HCT116 (cell line): ENCODE measurements around the gene SFXN2. TPM values are rescaled to one million over a fixed set of nuclear protein-coding genes. Genes with fewer than 3 reads are reported as not detected.

Source experiments
- ATAC-seq: fragments of 200-7000 bp; cut with Tn5 transposase; 2 replicates; pipeline ENCODE4 v1.9.1; 2020; ENCODE audit warnings: mild to moderate bottlenecking, moderate library complexity
- BruUV-seq: library from RNA; stranded (reverse); fragments of 400-500 nt; replicated peaks from 2 replicates; lab custom pipeline; 2021; lab: Mats Ljungman, UMichigan
- CTCF ChIA-PET: fragments of 300-600 bp; sonication (Branson Sonifier 250); formaldehyde crosslinking; loops from one replicate; lab custom pipeline; 2021; ENCODE audit warnings: antibody characterized with exemption; lab: Charles Lee
- POLR2A ChIA-PET: fragments of 300-600, 350-600 bp; sonication (Branson Sonifier 250); formaldehyde crosslinking; loops from one replicate; lab custom pipeline; 2021; ENCODE audit warnings: antibody characterized with exemption; lab: Charles Lee
- RAD21 ChIA-PET, 2 experiments: fragments of 300-600 bp; sonication (Branson Sonifier 250); formaldehyde crosslinking; loops; one replicate each; lab custom pipeline; 2023; ENCODE audit warnings: low total read pairs in 2 of 2; ENCODE audit not compliant: uncharacterized antibody in 2 of 2, unreplicated experiment in 2 of 2, low non-redundant PET in 1 of 2; lab: Charles Lee
- DNase-seq: peaks from one replicate; pipeline ENCODE4 v3.0.0-alpha.2; 2010; ENCODE audit warnings: low read depth, low spot score
- H2AFZ ChIP-seq: fragments of 200-600 bp; shearing (Covaris generic), sonication (generic); 2 replicates; pipeline ENCODE4 v1.6.1; 2017; ENCODE audit warnings: low read depth, mixed run types, mixed read lengths, antibody characterized with exemption, low read length; ENCODE audit not compliant: poor library complexity, severe bottlenecking
- H3K27ac ChIP-seq: 2 replicates; pipeline ENCODE4 v1.5.1; 2012; ENCODE audit warnings: low read depth, low read length
- H3K27me3 ChIP-seq: fragments of 200-600 bp; sonication (generic); 2 replicates; pipeline ENCODE4 v1.6.1; 2016; ENCODE audit warnings: mixed run types, low read length, mixed read lengths; ENCODE audit not compliant: insufficient read depth
- H3K36me3 ChIP-seq, 2 experiments: fragments of 200-500 bp in 1 of 2; fragments of 200-600 bp in 1 of 2; sonication (Bioruptor generic) in 1 of 2; sonication (generic) in 1 of 2; 2 replicates each; pipeline versions ENCODE4 v1.5.1 to v1.6.1; 2014 to 2016; ENCODE audit warnings: low read length in 2 of 2, inconsistent platforms in 1 of 2, mixed read lengths in 1 of 2, mixed run types in 1 of 2; ENCODE audit not compliant: insufficient read depth in 2 of 2, control insufficient read depth in 1 of 2
- H3K4me1 ChIP-seq, 2 experiments: fragments of 200-600 bp in 1 of 2; sonication (generic) in 1 of 2; 2 replicates each; pipeline versions ENCODE4 v1.5.1 to v1.6.1; 2012 to 2017; ENCODE audit warnings: low read length in 2 of 2, inconsistent platforms in 1 of 2, mild to moderate bottlenecking in 1 of 2, mixed read lengths in 1 of 2, mixed run types in 1 of 2, moderate library complexity in 1 of 2; ENCODE audit not compliant: insufficient read depth in 2 of 2, control insufficient read depth in 1 of 2
- H3K4me2 ChIP-seq: fragments of 200-600 bp; sonication (generic); 2 replicates; pipeline ENCODE4 v1.6.1; 2017; ENCODE audit warnings: mixed run types, low read length, mixed read lengths
- H3K4me3 ChIP-seq, 2 experiments: fragments of 200-600 bp in 1 of 2; sonication (generic) in 1 of 2; replicated peaks in 1 of 2; 2 replicates each; pipeline ENCODE4 v1.5.1; 2011 to 2016; ENCODE audit warnings: low read length in 2 of 2, control low read depth in 1 of 2, low read depth in 1 of 2, mild to moderate bottlenecking in 1 of 2, mixed read lengths in 1 of 2, mixed run types in 1 of 2
- H3K79me2 ChIP-seq: fragments of 200-600 bp; sonication (generic); 2 replicates; pipeline ENCODE4 v1.6.1; 2017; ENCODE audit warnings: mild to moderate bottlenecking, mixed run types, low read length, moderate library complexity, mixed read lengths; ENCODE audit not compliant: insufficient read depth
- H3K9ac ChIP-seq: fragments of 200-600 bp; sonication (generic); 2 replicates; pipeline ENCODE4 v1.6.1; 2016; ENCODE audit warnings: low read length, mixed read lengths
- H3K9me2 ChIP-seq: fragments of 200-600 bp; sonication (generic), shearing (Covaris generic); 2 replicates; pipeline ENCODE4 v1.6.1; 2017; ENCODE audit warnings: mixed run types, mild to moderate bottlenecking, moderate library complexity; ENCODE audit not compliant: insufficient read depth
- H3K9me3 ChIP-seq, 2 experiments: fragments of 200-500 bp in 1 of 2; fragments of 200-600 bp in 1 of 2; sonication (Bioruptor generic) in 1 of 2; sonication (generic) in 1 of 2; 2 replicates each; pipeline ENCODE4 v1.6.1; 2014 to 2017; ENCODE audit warnings: low read length in 2 of 2, mixed read lengths in 2 of 2, inconsistent platforms in 1 of 2, low read depth in 1 of 2, mild to moderate bottlenecking in 1 of 2, mixed run types in 1 of 2, moderate library complexity in 1 of 2; ENCODE audit not compliant: control insufficient read depth in 1 of 2, insufficient read depth in 1 of 2
- H4K20me1 ChIP-seq: fragments of 200-600 bp; sonication (generic), shearing (Covaris generic); 2 replicates; pipeline ENCODE4 v1.6.1; 2017; ENCODE audit warnings: mixed run types, mild to moderate bottlenecking, moderate library complexity; ENCODE audit not compliant: insufficient read depth
- CBX3 ChIP-seq: IDR thresholded peaks from 2 replicates; pipeline ENCODE4 v1.6.1; 2012; ENCODE audit warnings: low read depth
- CEBPB ChIP-seq: IDR thresholded peaks from 2 replicates; pipeline ENCODE4 v1.6.1; 2012; ENCODE audit warnings: low read depth
- FOSL1 ChIP-seq: IDR thresholded peaks from 2 replicates; pipeline ENCODE4 v1.6.1; 2012; ENCODE audit warnings: low read depth
- POLR2A ChIP-seq: IDR thresholded peaks from 2 replicates; pipeline ENCODE4 v1.7.0; 2011; ENCODE audit warnings: borderline replicate concordance; ENCODE audit not compliant: insufficient read depth, insufficient read length; ENCODE audit errors: extremely low read depth
- RAD21 ChIP-seq: IDR thresholded peaks from 2 replicates; pipeline ENCODE4 v1.6.1; 2012; ENCODE audit warnings: low read depth, mild to moderate bottlenecking
- SRF ChIP-seq: IDR thresholded peaks from 2 replicates; pipeline ENCODE4 v1.6.1; 2012; ENCODE audit warnings: low read depth
- TCF7L2 ChIP-seq: IDR thresholded peaks from 2 replicates; pipeline ENCODE4 v1.7.0; 2011; ENCODE audit warnings: borderline replicate concordance, inconsistent platforms; ENCODE audit not compliant: insufficient read depth, insufficient read length; ENCODE audit errors: extremely low read depth
- intact Hi-C: fragments of 100-400 bp; cut with micrococcal nuclease; formaldehyde crosslinking; loops from 2 replicates; pipeline ENCODE4 v1.10.0; 2022
- total RNA-seq: library from RNA; stranded (reverse); gene quantifications from one replicate; pipeline ENCODE4 v1.2.1, GENCODE V29; 2021; ENCODE audit not compliant: unreplicated experiment

SFXN2 gene
- total RNA-seq, 1 experiment from 2014 or later = 22.9 TPM

DNA sequence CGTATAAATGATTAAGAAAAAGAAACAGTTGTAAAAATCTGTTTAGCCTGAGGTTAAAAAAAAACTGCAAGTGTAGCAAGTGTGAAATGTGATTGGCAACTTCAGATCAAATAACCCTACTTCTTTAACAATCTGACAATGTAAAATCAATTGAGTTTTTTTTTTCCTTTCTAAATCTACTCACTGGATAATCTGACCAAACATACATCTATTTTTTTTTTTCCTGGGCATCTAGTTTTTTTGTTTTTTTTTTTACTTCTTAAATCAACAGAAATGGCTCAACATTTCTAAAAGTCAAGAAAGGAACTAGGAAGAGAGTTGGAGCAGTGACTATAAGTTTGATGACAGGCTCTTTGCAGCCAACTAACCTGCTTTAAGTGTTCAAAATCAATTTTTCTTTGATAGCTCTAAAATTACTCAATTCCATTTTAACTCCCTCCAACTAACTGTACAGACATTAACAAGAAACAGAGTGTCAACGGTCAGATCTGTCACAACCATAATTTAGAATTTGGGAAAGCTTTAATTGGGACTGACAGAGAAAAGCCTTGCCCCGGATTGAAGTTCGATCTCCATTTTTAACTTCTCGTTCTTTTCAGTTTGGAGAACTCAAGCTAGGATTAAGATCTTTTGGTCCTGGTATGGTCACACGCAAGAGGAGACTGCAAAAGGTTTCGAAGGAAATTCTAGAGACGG lies 1.4 kb upstream of the SFXN2 start:
- H3K9ac ChIP-seq = peak overlapping the region; percentile 96
- peak overlapping the region; percentile 65 for H3K27ac ChIP-seq
- no peaks in the 10 kb centered on the region for H4K20me1 ChIP-seq
- H3K4me3 ChIP-seq = peak overlapping the region; percentile 88 to 95
- no peaks in the 10 kb centered on the region for H3K9me3 ChIP-seq
- peak overlapping the region; percentile 44 for H2AFZ ChIP-seq
- peak overlapping the region; percentile 97 for H3K4me2 ChIP-seq
- intact Hi-C loops = loop anchor here (5.0 kb wide), 1 partner anchor 106 kb away; no protein-coding TSS in a partner anchor
- H3K27me3 ChIP-seq = no peaks in the 10 kb centered on the region
- POLR2A ChIA-PET = interaction anchor here (0.7 to 1.7 kb wide), 3 partner anchors 54 to 104 kb away, joined by 3 to 8 read pairs (median 4); no protein-coding TSS in a partner anchor
- peaks cover 12 to 29% of the 10 kb centered on the region in 2 experiments for H3K4me1 ChIP-seq
- CTCF ChIA-PET = interaction anchor here (1.2 to 1.9 kb wide), 2 partner anchors 30 to 34 kb away, joined by 6 to 16 read pairs; partner anchors contain the start of gene WBP1L
- no peak for TF ChIP-seq CEBPB
- TF ChIP-seq POLR2A = no peak
- TF ChIP-seq CBX3 = no peak
- no peak for TF ChIP-seq SRF
- TF ChIP-seq RAD21 = no peak
- ATAC-seq = no peak
- no TSS peak for BruUV-seq
- RAD21 ChIA-PET = no interaction called here
- H3K79me2 ChIP-seq = peaks cover 35% of the 10 kb centered on the region
- H3K36me3 ChIP-seq = no peaks in the 10 kb centered on the region; a peak in 1 of 4 replicates
- no peaks in the 10 kb centered on the region for H3K9me2 ChIP-seq
- no peak for DNase-seq

DNA sequence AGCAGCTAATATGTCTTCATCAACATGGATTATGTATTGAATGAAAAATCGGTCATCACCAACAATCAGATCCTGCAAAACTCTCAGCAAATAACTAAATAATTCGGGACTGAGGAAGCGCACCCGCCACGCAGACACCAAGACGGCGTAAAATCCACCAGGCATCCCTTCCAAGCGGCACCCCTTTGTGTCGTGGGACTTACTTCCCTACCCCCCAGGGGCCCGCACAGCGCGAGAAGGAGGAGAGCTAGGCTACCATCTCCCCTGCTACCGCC lies 960 bp upstream of the SFXN2 start:
- H3K9ac ChIP-seq = peak overlapping the region; percentile 96
- no peaks in the 10 kb centered on the region for H3K9me3 ChIP-seq
- no TSS peak for BruUV-seq
- H3K27me3 ChIP-seq = no peaks in the 10 kb centered on the region
- ChIA-PET CTCF (interaction anchor here (1.1 to 1.9 kb wide), 4 partner anchors 30 to 44 kb away, joined by 3 to 16 read pairs (median 7); partner anchors contain the start of gene WBP1L), POLR2A (interaction anchor here (0.8 to 1.8 kb wide), 3 partner anchors 36 to 105 kb away, joined by 4 to 8 read pairs (median 5); no protein-coding TSS in a partner anchor), RAD21 (no interaction called here)
- DNase-seq = no peak
- peak overlapping the region; percentile 97 for H3K4me2 ChIP-seq
- peak overlapping the region; percentile 65 for H3K27ac ChIP-seq
- no peaks in the 10 kb centered on the region for H3K9me2 ChIP-seq
- TF ChIP-seq FOSL1 = no peak
- TF ChIP-seq TCF7L2 = peak; percentile 48
- intact Hi-C loops = loop anchor here (5.0 kb wide), 1 partner anchor 106 kb away; no protein-coding TSS in a partner anchor
- peak overlapping the region; percentile 44 for H2AFZ ChIP-seq
- H3K36me3 ChIP-seq = no peaks in the 10 kb centered on the region; a peak in 1 of 4 replicates
- peaks cover 17 to 29% of the 10 kb centered on the region in 2 experiments for H3K4me1 ChIP-seq
- ATAC-seq = peak; percentile 59
- peak overlapping the region; percentile 88 to 95 for H3K4me3 ChIP-seq
- no peaks in the 10 kb centered on the region for H4K20me1 ChIP-seq
- peaks cover 35% of the 10 kb centered on the region for H3K79me2 ChIP-seq
